GM15510 (cell line): ENCODE measurements around the gene PBOV1.

Source experiments
- POLR2A ChIP-seq: IDR thresholded peaks from 3 replicates; pipeline ENCODE4 v1.6.1; 2011; ENCODE audit warnings: borderline replicate concordance; ENCODE audit not compliant: insufficient read length; ENCODE audit errors: extremely low read depth

Gene PBOV1

GRCh38 chr6:138241934-138242333, 23.6 kb upstream of the PBOV1 start:
- TF ChIP-seq POLR2A, result no peak

GRCh38 chr6:138241381-138241780, 23.1 kb upstream of the PBOV1 start:
- no peak for TF ChIP-seq POLR2A

GRCh38 chr6:138240476-138241245, 22.4 kb upstream of the PBOV1 start:
- TF ChIP-seq POLR2A, result no peak

- TF ChIP-seq POLR2A, result no peak
Observed at GRCh38 chr6:138239774-138240173, 21.5 kb upstream of the PBOV1 start.

GRCh38 chr6:138238368-138238767, 20.1 kb upstream of the PBOV1 start:
- TF ChIP-seq POLR2A, result no peak

GRCh38 chr6:138237463-138237862, 19.2 kb upstream of the PBOV1 start:
- no peak for TF ChIP-seq POLR2A

GRCh38 chr6:138235693-138236092, 17.4 kb upstream of the PBOV1 start:
- no peak for TF ChIP-seq POLR2A

GRCh38 chr6:138235205-138235604, 16.9 kb upstream of the PBOV1 start:
- no peak for TF ChIP-seq POLR2A

- TF ChIP-seq POLR2A, result no peak
Observed at GRCh38 chr6:138234363-138234762, 16.1 kb upstream of the PBOV1 start.

GRCh38 chr6:138231381-138231886, 13.1 kb upstream of the PBOV1 start:
- no peak for TF ChIP-seq POLR2A

GRCh38 chr6:138230759-138231380, 12.6 kb upstream of the PBOV1 start:
- TF ChIP-seq POLR2A, result no peak

- TF ChIP-seq POLR2A, result no peak
Observed at GRCh38 chr6:138230221-138230620, 11.9 kb upstream of the PBOV1 start.

GRCh38 chr6:138229663-138230179, 11.4 kb upstream of the PBOV1 start:
- TF ChIP-seq POLR2A, result no peak

- TF ChIP-seq POLR2A, result no peak
Observed at GRCh38 chr6:138229072-138229471, 10.8 kb upstream of the PBOV1 start.

- no peak for TF ChIP-seq POLR2A
Observed at GRCh38 chr6:138227316-138227781, 9.1 kb upstream of the PBOV1 start.
